Brain microvascular endothelial cell (primary cell): ENCODE data around the gene KRTAP5-4.
"Not testable (repeated sequence)": the region's sequence is repeated elsewhere in the genome, so short reads cannot be mapped to it uniquely, and the experiment has no call there.

ENCODE experiments used
- DNase-seq: peaks from one replicate; pipeline ENCODE4 v3.0.0-alpha.2; 2020
- H3K27ac ChIP-seq: fragments of 250-450 bp; sonication (Bioruptor Pico); 2 replicates; pipeline ENCODE4 v1.5.1; 2020; ENCODE audit warnings: mild to moderate bottlenecking, moderate library complexity
- H3K27me3 ChIP-seq: fragments of 250-450 bp; sonication (Bioruptor Pico); replicated peaks from 2 replicates; pipeline ENCODE4 v1.5.1; 2020; ENCODE audit warnings: mild to moderate bottlenecking
- H3K36me3 ChIP-seq: fragments of 250-450 bp; sonication (Bioruptor Pico); replicated peaks from 2 replicates; pipeline ENCODE4 v1.5.1; 2020; ENCODE audit warnings: mild to moderate bottlenecking
- H3K4me3 ChIP-seq: 2 replicates; pipeline ENCODE4 v1.5.1; 2011; ENCODE audit warnings: low read depth, mild to moderate bottlenecking, control low read depth, low read length, moderate library complexity
- CTCF ChIP-seq: IDR thresholded peaks from 2 replicates; pipeline ENCODE4 v1.5.1; 2011; ENCODE audit warnings: low read depth, mild to moderate bottlenecking, moderate library complexity, low read length, control low read depth, inconsistent platforms; ENCODE audit errors: missing control alignments
- in situ Hi-C: cut with HindIII; loops from 2 replicates; pipeline ENCODE4 v1.10.0; 2017; ENCODE audit warnings: low sequenced_read_pairs, low pct_ligation_motif_present

Gene KRTAP5-4

DNA sequence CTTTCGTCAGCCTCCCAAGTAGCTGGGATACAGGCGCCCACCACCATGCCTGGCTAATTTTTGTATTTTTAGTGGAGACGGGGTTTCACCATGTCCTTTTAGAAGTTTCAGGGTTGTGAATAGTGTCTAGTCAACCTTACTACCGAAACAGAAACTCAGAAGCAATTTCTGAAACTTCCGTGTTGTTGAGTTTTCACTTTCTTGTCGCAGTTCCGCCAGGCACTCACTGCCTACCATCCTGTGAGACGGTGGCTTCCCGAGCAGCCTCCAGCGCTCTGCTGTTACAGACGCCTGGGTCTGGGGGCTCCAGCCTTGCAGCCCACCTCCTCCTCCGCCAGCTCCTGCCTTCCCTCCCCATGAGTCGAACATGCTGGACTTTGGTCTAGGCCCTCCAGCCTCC, 16.0 kb downstream of the KRTAP5-4 start:
- DNase-seq, H3K27ac ChIP-seq: not testable (repeated sequence)

GRCh38 chr11:1604711-1605110, 17.2 kb downstream of the KRTAP5-4 start:
- no peak for TF ChIP-seq CTCF
- Histone ChIP-seq H3K27me3 (peaks cover 5% of the 10 kb centered on the region), H3K27ac (no peak overlapping the region), H3K4me3 (no peak overlapping the region), H3K36me3 (no peaks in the 10 kb centered on the region)
- no peak for DNase-seq
- in situ Hi-C loops, result no loop called here

More for the DNA sequence above, 16.0 kb downstream of the KRTAP5-4 start:
- H3K27me3 ChIP-seq, in situ Hi-C loops, H3K36me3 ChIP-seq, H3K4me3 ChIP-seq: not testable (repeated sequence)

- Histone ChIP-seq H3K36me3 (no peaks in the 10 kb centered on the region), H3K27ac (no peak overlapping the region), H3K27me3 (peaks cover 8% of the 10 kb centered on the region), H3K4me3 (no peak overlapping the region)
- no peak for TF ChIP-seq CTCF
- DNase-seq, result no peak
- in situ Hi-C loops, result no loop called here
Observed at GRCh38 chr11:1604181-1604580, 17.8 kb downstream of the KRTAP5-4 start.

DNA sequence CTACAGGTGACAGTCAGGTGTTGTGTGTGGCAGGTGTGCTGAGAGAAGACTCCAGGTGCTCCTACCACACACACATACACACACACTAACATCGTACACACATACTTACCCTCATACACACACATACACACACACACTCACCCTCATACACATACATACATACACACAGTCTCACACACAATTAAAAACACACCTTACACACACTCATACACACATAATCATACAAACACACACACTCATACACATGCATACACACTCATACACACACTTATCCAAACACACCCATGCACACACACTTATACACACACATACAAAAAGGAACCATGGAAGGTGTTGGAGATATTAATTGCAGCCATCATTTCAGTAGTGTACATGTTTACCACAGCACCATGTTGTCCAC, 18.3 kb downstream of the KRTAP5-4 start:
- Histone ChIP-seq H3K27me3 (peaks cover 8% of the 10 kb centered on the region), H3K27ac (no peak overlapping the region)
- in situ Hi-C loops, result no loop called here

DNA sequence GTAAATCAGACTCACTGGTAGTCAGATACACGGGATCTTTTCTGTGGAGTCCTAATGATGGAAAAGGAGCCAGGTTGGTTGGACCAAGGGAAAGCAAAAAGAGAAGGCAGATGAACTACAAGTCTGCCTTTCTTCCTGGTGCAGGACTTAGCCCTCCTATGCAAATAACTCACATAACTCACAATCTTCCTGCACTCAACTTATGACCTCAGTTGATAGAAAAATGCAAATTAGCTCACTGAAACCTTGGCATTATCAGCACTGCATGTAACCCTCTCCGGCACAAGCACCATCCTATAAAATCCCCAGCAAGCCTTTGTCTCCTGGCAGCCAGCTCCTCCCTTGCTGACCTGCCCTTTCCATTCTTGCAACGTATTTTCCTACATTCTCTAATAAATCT, 20.3 kb downstream of the KRTAP5-4 start:
- H3K36me3 ChIP-seq, in situ Hi-C loops, H3K27ac ChIP-seq, DNase-seq, H3K27me3 ChIP-seq, H3K4me3 ChIP-seq: not testable (repeated sequence)

More for the DNA sequence above, 18.3 kb downstream of the KRTAP5-4 start:
- no peak for DNase-seq
- Histone ChIP-seq H3K4me3 (no peak overlapping the region), H3K36me3 (no peaks in the 10 kb centered on the region)
- TF ChIP-seq CTCF, result no peak

DNA sequence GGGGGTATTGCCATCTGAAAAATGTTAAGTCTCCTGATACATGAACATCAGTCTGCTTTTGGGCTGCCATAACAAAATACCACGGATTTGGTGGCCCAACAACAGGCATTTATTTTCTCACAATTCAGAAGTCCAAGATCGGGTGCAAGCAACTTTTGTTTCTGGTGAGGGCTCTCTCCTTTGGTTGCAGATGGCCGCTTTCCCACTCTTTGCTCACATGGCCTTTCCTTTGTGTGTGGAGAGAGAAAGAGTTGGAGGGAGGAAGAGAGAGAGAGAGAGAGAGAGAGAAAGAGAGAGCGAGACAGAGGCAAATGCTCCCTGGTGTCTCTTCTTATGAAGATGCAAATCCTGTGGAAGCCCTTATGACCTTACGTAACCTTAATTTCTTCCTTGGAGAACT, 21.3 kb downstream of the KRTAP5-4 start:
- TF ChIP-seq CTCF, result no peak
- no peak overlapping the region for H3K4me3 ChIP-seq
- no peak overlapping the region for H3K27ac ChIP-seq
- in situ Hi-C loops, result no loop called here
- DNase-seq, result no peak
- H3K27me3 ChIP-seq, result peaks cover 14% of the 10 kb centered on the region
- no peaks in the 10 kb centered on the region for H3K36me3 ChIP-seq

- in situ Hi-C loops, result no loop called here
- H3K27me3 ChIP-seq, result peaks cover 14% of the 10 kb centered on the region
Observed at GRCh38 chr11:1598816-1599215, 23.1 kb downstream of the KRTAP5-4 start.

DNA sequence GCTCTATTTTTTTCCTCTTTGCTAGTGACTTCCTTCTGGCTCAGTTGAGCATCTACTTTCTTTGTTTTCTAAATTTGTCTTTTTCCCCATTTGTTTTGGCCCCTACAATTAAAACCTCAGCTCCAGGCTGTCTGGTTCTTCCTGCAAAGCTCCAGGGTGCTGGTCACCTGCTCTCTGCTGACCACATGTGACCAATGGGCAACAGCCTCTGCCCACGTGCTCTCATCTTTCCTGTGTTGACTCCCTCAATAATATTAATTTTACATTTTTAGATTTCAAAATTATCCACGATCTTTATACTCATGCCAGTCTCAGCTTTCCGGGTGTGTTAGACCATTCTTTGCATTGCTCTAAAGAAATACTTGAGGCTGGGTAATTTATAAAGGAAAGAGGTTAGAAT, 23.5 kb downstream of the KRTAP5-4 start:
- H3K4me3 ChIP-seq, in situ Hi-C loops, H3K27ac ChIP-seq, H3K36me3 ChIP-seq, DNase-seq: not testable (repeated sequence)
- peaks cover 14% of the 10 kb centered on the region for H3K27me3 ChIP-seq

More at GRCh38 chr11:1598816-1599215, 23.1 kb downstream of the KRTAP5-4 start:
- no peak for TF ChIP-seq CTCF
- Histone ChIP-seq H3K36me3 (no peaks in the 10 kb centered on the region), H3K4me3 (no peak overlapping the region), H3K27ac (no peak overlapping the region)
- peak; percentile 14 for DNase-seq
